ENCODE data around the gene JAZF1. TPM values are rescaled to one million over a fixed set of nuclear protein-coding genes. Genes with fewer than 3 reads are reported as not detected.

The JAZF1 gene
- total RNA-seq, 1 experiment from 2014 or later = 4.0 TPM

DNA sequence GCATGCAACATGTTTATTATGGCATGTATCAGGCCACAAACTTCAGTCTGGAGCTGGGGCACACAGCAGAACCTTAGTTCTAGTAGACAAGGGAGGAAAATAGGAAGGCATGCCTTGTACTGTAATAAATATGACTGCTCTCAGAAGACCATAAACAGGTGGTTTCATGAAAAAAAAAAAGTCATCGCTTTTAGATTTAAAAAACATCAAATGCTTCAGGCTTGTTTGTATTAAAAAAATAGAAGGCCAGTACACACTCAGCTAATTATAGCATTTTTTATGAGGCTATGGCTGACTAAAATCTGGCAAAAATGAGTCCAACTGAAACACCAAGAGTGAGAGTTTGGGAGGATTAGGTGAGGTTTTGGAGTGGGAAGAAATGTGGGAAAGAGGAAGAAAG lies 204.1 kb downstream of the JAZF1 start:
- in situ Hi-C loops (cut with HindIII; ENCODE audit: low pct_unique_long_range_greater_than_20kb, low sequenced_read_pairs) = no loop called here
- no peak for DNase-seq (ENCODE audit: low read depth)

DNA sequence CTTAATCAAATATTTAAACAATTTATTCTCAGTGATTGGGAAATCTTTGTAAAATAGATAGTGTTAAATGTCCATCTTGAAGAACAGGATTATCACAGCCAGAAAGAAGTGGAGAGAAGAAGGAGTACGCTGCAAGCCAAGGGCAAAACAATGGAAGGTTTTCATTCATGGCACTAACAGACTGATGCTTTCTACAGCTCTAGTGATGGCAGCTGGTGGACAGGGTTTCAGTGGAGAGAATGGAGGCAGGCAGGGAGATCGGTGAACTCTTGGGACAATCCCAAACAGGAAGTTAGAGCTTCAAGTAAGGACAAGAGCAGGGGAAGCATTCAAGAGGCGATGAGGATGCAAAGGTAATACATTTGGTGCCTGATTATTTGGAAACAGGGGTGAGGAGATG lies 207.0 kb downstream of the JAZF1 start:
- in situ Hi-C loops (cut with HindIII; ENCODE audit: low pct_unique_long_range_greater_than_20kb, low sequenced_read_pairs) = no loop called here
- DNase-seq (ENCODE audit: low read depth) = no peak

DNA sequence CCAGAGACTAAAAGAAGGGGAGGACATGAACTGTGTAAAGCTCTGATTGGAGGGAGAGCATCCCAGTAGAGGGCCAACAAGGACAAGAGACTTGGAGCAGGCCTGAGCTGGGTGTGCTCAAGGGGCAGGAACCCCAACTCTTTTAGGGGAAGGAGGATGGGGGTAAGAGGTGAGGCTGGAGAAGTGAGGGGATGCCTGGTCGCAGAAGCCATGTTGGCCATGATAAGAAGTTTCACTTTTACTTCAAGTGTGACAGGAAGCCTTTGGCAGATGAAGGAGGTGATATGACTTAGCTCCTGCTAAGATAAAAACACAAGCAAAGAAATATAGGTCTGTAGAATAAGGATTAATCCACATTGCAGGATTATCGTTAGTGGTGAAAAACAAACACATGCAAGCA lies 208.3 kb downstream of the JAZF1 start:
- in situ Hi-C loops (cut with HindIII; ENCODE audit: low pct_unique_long_range_greater_than_20kb, low sequenced_read_pairs) = no loop called here
- DNase-seq (ENCODE audit: low read depth) = no peak

DNA sequence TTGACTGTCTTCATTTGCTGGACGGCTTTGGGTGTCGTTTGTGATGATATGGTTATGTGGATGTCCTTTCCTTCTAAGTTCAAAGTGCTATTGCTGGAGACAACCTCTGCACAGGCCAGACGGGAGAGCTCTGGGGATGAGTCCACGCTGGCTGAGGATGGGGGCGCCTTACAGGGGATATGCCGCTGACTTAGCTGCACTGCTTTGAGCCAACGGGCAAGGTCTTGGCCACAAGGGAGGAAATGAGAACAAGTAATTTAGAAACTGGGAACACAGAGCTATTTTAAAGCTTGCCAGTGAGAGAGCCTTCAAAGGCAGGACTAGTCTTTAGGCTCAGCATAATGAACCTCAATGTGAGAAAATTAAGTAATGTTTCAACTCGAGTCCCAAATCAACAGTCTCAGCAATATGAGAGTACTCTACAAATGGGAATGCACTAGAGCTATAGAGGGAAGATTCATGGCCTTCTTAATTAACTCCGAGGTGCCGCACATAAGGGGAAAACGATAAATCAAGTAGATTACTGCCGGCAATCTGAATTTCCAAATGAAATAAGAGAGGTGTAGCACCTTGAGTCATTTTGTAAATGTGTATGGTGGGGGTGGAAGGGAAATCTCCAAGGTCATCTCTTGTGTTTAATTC lies 209.3 kb downstream of the JAZF1 start:
- DNase-seq (ENCODE audit: low read depth) = no peak
- in situ Hi-C loops (cut with HindIII; ENCODE audit: low pct_unique_long_range_greater_than_20kb, low sequenced_read_pairs) = no loop called here

DNA sequence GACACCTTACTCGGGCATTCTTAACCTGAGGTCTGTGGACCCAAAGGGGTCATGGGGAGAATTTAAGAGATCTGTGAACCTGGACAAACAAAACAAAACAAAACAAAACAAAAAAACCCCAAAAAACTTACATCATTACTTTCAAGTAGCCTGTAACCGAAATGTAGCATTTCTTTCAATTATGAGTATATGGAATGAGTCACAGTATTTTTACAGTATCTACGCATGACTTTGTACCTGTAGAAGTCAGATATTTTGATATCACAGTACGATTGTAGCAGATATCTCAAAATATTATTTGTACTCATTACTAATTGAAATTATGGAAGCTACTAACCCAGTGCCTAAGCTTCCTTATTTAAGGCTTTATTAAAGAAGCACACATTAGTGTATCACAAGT lies 210.2 kb downstream of the JAZF1 start:
- in situ Hi-C loops (cut with HindIII; ENCODE audit: low pct_unique_long_range_greater_than_20kb, low sequenced_read_pairs) = no loop called here
- DNase-seq (ENCODE audit: low read depth) = no peak

DNA sequence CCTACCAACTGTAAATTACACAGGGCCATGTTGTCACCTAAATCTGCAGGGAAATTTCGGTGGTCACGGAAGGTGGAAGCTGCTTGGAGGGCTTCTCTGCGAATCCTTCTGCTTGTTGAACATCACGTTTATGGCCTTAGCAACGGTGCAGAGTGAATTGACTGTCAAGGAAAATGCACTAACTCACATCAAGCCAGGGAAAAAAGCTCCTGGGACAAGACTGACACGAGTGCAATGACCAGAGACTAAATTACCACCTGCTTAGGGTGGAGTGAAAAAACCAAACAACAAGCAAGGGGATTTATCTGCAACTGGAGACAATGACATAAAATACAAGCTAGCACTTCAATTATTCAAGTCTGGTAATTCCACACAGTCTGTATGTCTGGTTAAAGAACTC lies 211.2 kb downstream of the JAZF1 start:
- in situ Hi-C loops (cut with HindIII; ENCODE audit: low pct_unique_long_range_greater_than_20kb, low sequenced_read_pairs) = no loop called here
- DNase-seq (ENCODE audit: low read depth) = no peak

DNA sequence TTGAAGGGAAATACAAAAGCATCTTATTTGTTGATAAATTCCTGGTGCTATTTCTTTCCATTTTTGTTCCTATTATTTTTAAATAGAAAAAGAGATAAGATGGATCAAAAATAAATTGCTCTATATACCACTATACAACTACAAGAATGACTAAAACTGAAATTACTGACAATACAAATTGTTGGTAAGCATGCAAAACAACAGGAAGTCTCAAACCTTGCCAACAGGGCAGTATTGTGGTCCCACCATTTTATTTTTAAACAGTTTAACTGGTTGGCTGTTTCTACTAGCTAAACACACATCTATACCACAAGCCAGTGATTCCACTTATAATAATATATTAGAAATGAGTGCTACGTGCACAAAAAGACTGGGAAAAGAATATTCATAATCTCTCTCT lies 213.0 kb downstream of the JAZF1 start:
- in situ Hi-C loops (cut with HindIII; ENCODE audit: low pct_unique_long_range_greater_than_20kb, low sequenced_read_pairs) = no loop called here
- DNase-seq (ENCODE audit: low read depth) = no peak

DNA sequence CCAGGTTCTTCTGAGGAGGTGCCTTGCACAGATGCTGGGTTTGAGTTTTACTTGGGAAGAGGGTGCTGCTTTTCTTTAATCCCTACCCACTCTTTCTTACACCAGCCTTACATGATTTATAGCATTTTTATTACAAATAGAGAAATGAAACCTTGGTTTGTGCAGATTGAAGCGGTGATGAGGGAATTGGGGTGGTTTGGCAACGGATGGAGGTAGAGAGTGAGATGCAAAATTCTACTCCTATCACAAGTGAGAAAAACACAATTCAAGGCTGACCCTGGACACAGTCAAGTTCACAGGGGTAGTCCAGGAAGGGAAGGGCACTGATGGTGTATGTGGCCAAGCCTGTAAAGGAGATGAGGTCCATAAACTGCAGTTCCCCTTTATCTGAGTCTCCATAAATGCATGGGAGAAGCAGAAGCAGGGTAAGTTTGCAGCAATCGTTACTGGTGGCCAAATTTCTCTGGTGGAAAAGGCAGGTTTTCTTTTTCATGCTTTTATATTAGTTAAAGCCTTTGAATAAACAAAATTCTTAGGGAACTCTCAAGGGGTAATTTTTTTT lies 214.3 kb downstream of the JAZF1 start:
- no peak for DNase-seq (ENCODE audit: low read depth)
- in situ Hi-C loops (cut with HindIII; ENCODE audit: low pct_unique_long_range_greater_than_20kb, low sequenced_read_pairs) = no loop called here

DNA sequence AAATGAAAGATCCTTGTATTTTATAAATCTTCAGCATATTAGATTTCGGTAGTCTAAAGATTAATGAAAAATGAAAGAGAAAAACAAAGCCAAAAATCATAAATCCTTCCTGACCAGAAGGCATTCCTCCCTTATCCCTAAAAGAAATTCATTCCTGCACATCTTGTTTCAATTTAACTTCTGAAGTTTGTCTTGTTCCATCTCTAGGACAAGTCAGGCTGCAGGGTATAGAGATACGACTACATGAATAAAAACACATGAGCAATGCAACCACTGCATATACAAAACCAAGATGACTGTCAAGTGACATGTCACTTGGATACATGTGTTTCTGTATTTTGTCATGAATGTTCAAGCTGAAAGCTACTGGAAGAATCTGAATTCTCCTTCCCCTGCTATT lies 214.9 kb downstream of the JAZF1 start:
- DNase-seq (ENCODE audit: low read depth) = no peak
- in situ Hi-C loops (cut with HindIII; ENCODE audit: low pct_unique_long_range_greater_than_20kb, low sequenced_read_pairs) = no loop called here

DNA sequence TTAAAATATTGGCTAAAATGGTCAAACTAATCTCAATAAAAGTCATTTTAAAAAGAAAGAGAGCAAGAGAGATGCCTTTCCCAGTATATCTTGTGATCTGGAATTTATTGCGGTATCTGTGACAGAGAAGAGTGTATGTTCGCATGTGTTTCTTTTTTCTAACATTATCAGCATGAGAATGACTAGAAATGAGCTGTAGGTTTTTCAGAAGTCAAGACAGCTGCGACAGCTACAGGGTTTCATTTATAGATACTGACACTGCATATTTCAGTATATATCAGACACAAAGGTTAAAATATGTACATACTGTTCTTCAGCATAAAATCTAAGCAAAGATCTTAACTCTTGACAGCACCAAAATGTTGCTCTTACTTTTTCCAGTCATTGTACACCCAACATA lies 215.8 kb downstream of the JAZF1 start:
- in situ Hi-C loops (cut with HindIII; ENCODE audit: low pct_unique_long_range_greater_than_20kb, low sequenced_read_pairs) = no loop called here
- no peak for DNase-seq (ENCODE audit: low read depth)

DNA sequence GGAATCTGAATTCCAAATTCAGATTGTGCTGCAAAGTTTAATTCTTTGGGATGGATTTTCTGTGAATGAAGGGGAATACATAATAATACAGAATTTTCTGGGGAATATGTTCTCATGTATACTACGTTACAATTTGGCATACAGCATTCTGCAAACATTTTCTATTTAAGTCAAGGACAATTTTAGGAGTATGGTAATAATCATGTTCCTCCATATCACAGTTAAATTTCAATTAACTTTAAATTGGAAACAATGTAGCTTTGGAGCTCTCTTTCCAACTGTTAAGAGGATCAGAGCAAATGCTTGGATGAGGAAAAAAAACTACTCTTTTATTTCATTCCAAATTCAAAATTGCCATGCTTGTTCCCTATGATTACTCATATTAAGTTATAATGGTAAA lies 217.5 kb downstream of the JAZF1 start:
- in situ Hi-C loops (cut with HindIII; ENCODE audit: low pct_unique_long_range_greater_than_20kb, low sequenced_read_pairs) = no loop called here
- DNase-seq (ENCODE audit: low read depth) = no peak

DNA sequence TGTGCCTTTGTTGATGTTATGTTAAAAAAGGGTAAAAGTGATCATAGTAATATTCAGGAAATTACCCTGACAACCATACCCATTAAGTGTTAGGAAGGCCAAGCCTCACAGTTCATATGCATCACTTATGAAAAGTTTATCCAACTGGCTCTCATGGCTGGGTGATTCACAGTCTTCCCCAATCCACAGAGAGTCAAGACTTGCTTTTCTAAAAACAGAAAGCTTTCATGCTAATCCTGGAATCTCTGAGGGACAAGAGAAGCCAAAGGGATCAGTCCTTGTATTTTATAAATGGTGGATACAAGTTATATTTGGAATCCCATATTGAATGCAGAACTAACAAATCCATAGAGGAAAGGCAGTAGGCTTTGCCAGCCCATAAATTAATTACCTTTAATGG lies 218.3 kb downstream of the JAZF1 start:
- no peak for DNase-seq (ENCODE audit: low read depth)
- in situ Hi-C loops (cut with HindIII; ENCODE audit: low pct_unique_long_range_greater_than_20kb, low sequenced_read_pairs) = no loop called here

DNA sequence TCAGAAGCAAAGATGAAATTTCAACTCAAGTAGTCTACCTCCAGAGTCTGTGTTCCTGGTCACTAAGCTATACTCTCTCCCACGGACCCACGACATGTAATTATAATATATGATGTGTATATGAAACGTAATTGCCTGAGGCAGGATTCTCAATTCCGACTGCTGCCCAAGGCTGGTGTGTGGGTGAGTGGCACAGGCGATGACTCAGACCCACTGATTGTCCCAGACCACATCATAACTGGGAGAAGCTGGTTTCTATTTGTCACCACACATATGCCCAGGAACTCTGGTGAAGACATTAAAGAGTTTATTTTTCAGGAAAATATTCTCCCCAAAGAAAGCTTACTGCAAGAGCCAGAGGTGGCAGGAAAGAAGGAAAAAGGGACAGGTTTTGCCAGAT lies 219.3 kb downstream of the JAZF1 start:
- in situ Hi-C loops (cut with HindIII; ENCODE audit: low pct_unique_long_range_greater_than_20kb, low sequenced_read_pairs) = no loop called here
- DNase-seq (ENCODE audit: low read depth) = peak; percentile 14

DNA sequence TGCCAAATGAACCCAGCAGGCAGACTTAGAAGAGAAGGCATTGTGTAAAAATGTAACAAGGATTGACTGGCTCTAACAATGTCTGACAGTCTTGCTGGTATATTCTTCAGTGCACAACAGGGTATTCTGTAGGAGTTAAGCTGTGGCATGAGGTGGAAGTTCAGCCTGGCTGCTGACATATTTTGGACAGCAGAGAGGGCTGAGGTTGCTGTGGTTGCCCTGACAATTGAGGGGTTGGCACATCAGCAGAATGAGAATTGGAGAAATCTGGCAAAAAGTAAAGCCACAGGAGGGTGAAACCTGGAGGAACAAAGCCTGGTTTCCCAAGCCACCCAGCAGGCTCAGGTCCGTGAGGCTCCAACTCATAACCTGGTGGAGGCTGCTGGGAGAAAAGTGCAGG lies 220.2 kb downstream of the JAZF1 start:
- in situ Hi-C loops (cut with HindIII; ENCODE audit: low pct_unique_long_range_greater_than_20kb, low sequenced_read_pairs) = no loop called here
- DNase-seq (ENCODE audit: low read depth) = no peak

DNA sequence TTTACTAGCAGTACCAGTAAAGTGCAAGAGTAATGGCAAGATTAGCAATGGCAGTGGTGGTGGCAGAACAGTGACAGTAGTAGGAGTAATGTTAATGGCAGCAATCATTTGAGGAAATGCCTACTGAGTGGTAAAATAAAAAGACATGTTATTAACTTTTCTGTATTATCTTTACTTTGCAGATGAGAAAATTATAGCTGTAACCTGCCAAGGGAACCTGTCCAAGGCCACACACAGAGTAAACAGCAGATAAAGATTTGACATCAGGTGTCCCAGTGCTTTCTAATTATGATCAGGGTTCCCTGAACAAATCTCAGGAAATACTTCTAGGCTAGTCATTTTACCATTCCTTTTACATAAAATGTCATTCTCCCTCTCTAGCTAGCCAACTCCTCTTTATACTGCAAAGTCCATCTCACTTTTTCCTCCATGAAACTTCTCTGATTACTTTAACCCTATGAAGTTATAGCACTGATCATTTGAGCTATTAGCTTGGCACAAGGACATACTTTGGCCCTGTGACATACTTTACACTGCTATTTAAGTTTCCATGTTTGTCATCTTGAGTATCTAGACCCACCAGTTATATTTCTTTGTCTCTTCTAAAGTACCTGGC lies 221.6 kb downstream of the JAZF1 start:
- DNase-seq (ENCODE audit: low read depth) = no peak
- in situ Hi-C loops (cut with HindIII; ENCODE audit: low pct_unique_long_range_greater_than_20kb, low sequenced_read_pairs) = no loop called here

DNA sequence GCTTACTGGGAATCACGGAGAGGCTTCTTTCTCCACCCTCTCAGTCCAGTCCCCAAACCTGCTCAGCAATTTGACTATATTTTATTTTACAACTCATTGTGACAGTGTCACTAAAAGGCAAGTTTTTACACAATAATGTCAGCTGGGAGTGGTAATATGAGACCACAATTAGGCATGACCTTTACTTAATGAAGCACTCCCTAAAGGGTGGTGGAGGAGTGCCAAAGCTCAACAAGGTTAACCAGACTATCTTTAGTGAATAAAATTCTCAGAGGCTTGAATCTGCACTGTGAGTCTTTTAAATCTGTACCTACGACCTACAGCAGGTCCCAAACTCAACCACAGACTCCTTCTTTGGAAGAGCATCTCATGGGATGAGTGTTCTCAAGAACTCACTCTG lies 225.0 kb downstream of the JAZF1 start:
- no peak for DNase-seq (ENCODE audit: low read depth)
- in situ Hi-C loops (cut with HindIII; ENCODE audit: low pct_unique_long_range_greater_than_20kb, low sequenced_read_pairs) = no loop called here

DNA sequence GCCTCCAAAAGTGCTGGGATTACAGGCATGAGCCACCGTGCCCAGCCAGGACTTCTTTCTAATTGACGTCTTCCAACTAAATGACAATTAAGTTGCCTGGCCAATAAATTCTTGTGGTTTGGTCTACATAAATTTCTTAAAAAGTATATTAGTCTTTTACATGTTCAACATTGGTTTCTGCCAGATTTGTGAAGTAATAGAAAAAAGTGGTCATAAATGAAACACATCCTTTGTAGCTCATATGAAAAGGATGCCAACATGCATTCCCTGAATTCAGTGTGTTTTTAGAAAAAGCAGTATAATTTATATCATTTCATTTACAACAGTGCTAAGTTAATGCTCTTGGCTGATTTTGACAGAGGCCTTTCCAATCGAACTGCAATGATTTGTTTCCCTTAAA lies 225.6 kb downstream of the JAZF1 start:
- in situ Hi-C loops (cut with HindIII; ENCODE audit: low pct_unique_long_range_greater_than_20kb, low sequenced_read_pairs) = no loop called here
- DNase-seq (ENCODE audit: low read depth) = no peak

DNA sequence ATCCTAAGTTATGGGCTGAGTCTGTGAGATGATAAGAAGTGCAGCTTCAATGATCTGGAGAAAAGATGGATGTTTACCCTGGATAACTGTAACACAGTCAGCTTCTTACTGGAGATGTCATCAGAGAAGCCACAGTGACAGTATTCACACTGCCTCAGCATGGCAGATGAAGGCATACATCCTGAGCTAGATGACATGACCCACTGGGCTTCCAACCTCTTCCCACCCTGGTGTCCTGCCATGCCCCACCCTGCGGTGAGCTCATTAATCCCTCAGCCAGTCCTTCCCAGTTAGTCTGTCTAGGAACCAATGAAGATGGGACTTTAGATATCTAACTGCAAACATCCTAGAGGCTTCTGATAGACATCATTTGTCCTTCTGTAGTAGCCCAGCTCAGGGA lies 226.8 kb downstream of the JAZF1 start:
- in situ Hi-C loops (cut with HindIII; ENCODE audit: low pct_unique_long_range_greater_than_20kb, low sequenced_read_pairs) = no loop called here
- no peak for DNase-seq (ENCODE audit: low read depth)

DNA sequence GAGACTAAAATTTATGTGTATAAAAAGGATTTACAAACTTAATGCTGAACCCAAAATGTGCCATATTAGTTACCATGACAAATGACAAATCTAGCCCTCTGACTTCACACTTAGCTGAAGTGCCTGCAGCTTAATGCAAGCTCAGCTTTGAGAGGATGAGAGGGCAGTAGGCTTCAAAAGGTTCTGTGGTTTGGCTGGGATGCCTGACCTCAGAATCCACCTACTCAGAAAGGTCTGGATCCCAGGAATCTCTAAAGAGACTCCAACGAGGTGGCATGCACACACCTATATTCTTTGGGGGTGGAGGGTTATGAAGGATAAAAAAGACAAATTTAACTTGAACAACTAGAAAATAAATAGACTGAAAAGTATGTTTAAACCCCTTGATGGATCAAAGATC lies 227.2 kb downstream of the JAZF1 start:
- DNase-seq (ENCODE audit: low read depth) = no peak
- in situ Hi-C loops (cut with HindIII; ENCODE audit: low pct_unique_long_range_greater_than_20kb, low sequenced_read_pairs) = no loop called here
